ENCODE measurements around the gene PSMB10.

Gene PSMB10

GRCh38 chr16:67892375-67892774 is 44.3 kb downstream of the PSMB10 start:
- no peak for DNase-seq (ENCODE audit: low spot score)

GRCh38 chr16:67888331-67888730 is 48.3 kb downstream of the PSMB10 start:
- no peak for DNase-seq (ENCODE audit: low spot score)

GRCh38 chr16:67886387-67886786 is 50.3 kb downstream of the PSMB10 start:
- DNase-seq (ENCODE audit: low spot score) = no peak

GRCh38 chr16:67885976-67886375 is 50.7 kb downstream of the PSMB10 start:
- no peak for DNase-seq (ENCODE audit: low spot score)

- DNase-seq (ENCODE audit: low spot score) = no peak
These were observed 51.1 kb downstream of the PSMB10 start for GRCh38 chr16:67885545-67885944.

GRCh38 chr16:67884684-67885083 is 52.0 kb downstream of the PSMB10 start, which contains the start of gene NRN1L:
TSS of gene NRN1L (plus strand) at chr16:67884885. CDS start at chr16:67884904, 19 bp downstream.
- no peak for DNase-seq (ENCODE audit: low spot score)
